Skeletal muscle satellite cell (primary cell): ENCODE measurements around the gene MAML2.

Source experiments
- H3K27me3 ChIP-seq: 2 replicates; pipeline ENCODE4 v1.7.0; 2013; ENCODE audit warnings: low read length; ENCODE audit not compliant: control insufficient read depth, insufficient read depth
- H3K36me3 ChIP-seq: 2 replicates; pipeline ENCODE4 v1.7.0; 2013; ENCODE audit warnings: mild to moderate bottlenecking, control low read depth, low read length; ENCODE audit not compliant: insufficient read depth
- H3K4me1 ChIP-seq: 2 replicates; pipeline ENCODE4 v1.7.0; 2013; ENCODE audit warnings: low read length; ENCODE audit not compliant: control insufficient read depth, insufficient read depth
- H3K4me2 ChIP-seq: 2 replicates; pipeline ENCODE4 v1.7.0; 2013; ENCODE audit warnings: mild to moderate bottlenecking, low read length
- H3K4me3 ChIP-seq: 2 replicates; pipeline ENCODE4 v1.7.0; 2013; ENCODE audit warnings: low read length
- H3K9ac ChIP-seq: 2 replicates; pipeline ENCODE4 v1.7.0; 2013; ENCODE audit warnings: mild to moderate bottlenecking, low read depth, low read length, moderate library complexity
- H3K9me3 ChIP-seq: replicated peaks from 2 replicates; pipeline ENCODE4 v1.7.0; 2013; ENCODE audit warnings: mild to moderate bottlenecking, control low read depth, low read length

The MAML2 gene

GRCh38 chr11:96197801-96198701, 144.9 kb downstream of the MAML2 start:
- Histone ChIP-seq H3K4me1 (peaks cover 30% of the 10 kb centered on the region), H3K9ac (no peak overlapping the region), H3K36me3 (peaks cover 6% of the 10 kb centered on the region), H3K27me3 (no peaks in the 10 kb centered on the region), H3K4me2 (no peak overlapping the region), H3K9me3 (no peaks in the 10 kb centered on the region), H3K4me3 (no peak overlapping the region)

- peaks cover 6% of the 10 kb centered on the region for H3K36me3 ChIP-seq
- peaks cover 30% of the 10 kb centered on the region for H3K4me1 ChIP-seq
- no peak overlapping the region for H3K4me3 ChIP-seq
- H3K4me2 ChIP-seq: no peak overlapping the region
- no peaks in the 10 kb centered on the region for H3K27me3 ChIP-seq
- no peaks in the 10 kb centered on the region for H3K9me3 ChIP-seq
- no peak overlapping the region for H3K9ac ChIP-seq
Observed at GRCh38 chr11:96197103-96197502, 145.9 kb downstream of the MAML2 start.

- H3K4me2 ChIP-seq: no peak overlapping the region
- H3K4me3 ChIP-seq: no peak overlapping the region
- no peak overlapping the region for H3K9ac ChIP-seq
- H3K9me3 ChIP-seq: no peaks in the 10 kb centered on the region
- peaks cover 6% of the 10 kb centered on the region for H3K36me3 ChIP-seq
- H3K27me3 ChIP-seq: no peaks in the 10 kb centered on the region
- H3K4me1 ChIP-seq: peaks cover 30% of the 10 kb centered on the region
Observed at GRCh38 chr11:96196181-96196662, 146.8 kb downstream of the MAML2 start.

GRCh38 chr11:96195671-96196070, 147.3 kb downstream of the MAML2 start:
- H3K4me1 ChIP-seq: peaks cover 31% of the 10 kb centered on the region
- no peak overlapping the region for H3K9ac ChIP-seq
- no peak overlapping the region for H3K4me3 ChIP-seq

GRCh38 chr11:96194581-96195374, 148.2 kb downstream of the MAML2 start:
- Histone ChIP-seq H3K9me3 (no peaks in the 10 kb centered on the region), H3K4me2 (no peak overlapping the region), H3K4me3 (no peak overlapping the region), H3K27me3 (no peaks in the 10 kb centered on the region), H3K4me1 (peaks cover 31% of the 10 kb centered on the region), H3K36me3 (peaks cover 6% of the 10 kb centered on the region), H3K9ac (no peak overlapping the region)

More at GRCh38 chr11:96195671-96196070, 147.3 kb downstream of the MAML2 start:
- Histone ChIP-seq H3K27me3 (no peaks in the 10 kb centered on the region), H3K4me2 (no peak overlapping the region), H3K9me3 (no peaks in the 10 kb centered on the region), H3K36me3 (peaks cover 6% of the 10 kb centered on the region)

GRCh38 chr11:96193745-96194443, 149.1 kb downstream of the MAML2 start:
- H3K36me3 ChIP-seq: peaks cover 6% of the 10 kb centered on the region
- H3K27me3 ChIP-seq: no peaks in the 10 kb centered on the region
- H3K9me3 ChIP-seq: no peaks in the 10 kb centered on the region
- peaks cover 35% of the 10 kb centered on the region for H3K4me1 ChIP-seq
- H3K4me3 ChIP-seq: no peak overlapping the region
- H3K4me2 ChIP-seq: no peak overlapping the region
- no peak overlapping the region for H3K9ac ChIP-seq

- Histone ChIP-seq H3K4me2 (no peak overlapping the region), H3K4me3 (no peak overlapping the region), H3K27me3 (no peaks in the 10 kb centered on the region), H3K9me3 (no peaks in the 10 kb centered on the region), H3K9ac (no peak overlapping the region), H3K36me3 (no peaks in the 10 kb centered on the region), H3K4me1 (peaks cover 53% of the 10 kb centered on the region)
Observed at GRCh38 chr11:96191752-96192151, 151.2 kb downstream of the MAML2 start.

- H3K36me3 ChIP-seq: no peaks in the 10 kb centered on the region
- no peaks in the 10 kb centered on the region for H3K9me3 ChIP-seq
- H3K4me1 ChIP-seq: peaks cover 49% of the 10 kb centered on the region
- peak overlapping the region; percentile 67 for H3K9ac ChIP-seq
- H3K4me2 ChIP-seq: peak overlapping the region; percentile 66
- no peaks in the 10 kb centered on the region for H3K27me3 ChIP-seq
- no peak overlapping the region for H3K4me3 ChIP-seq
Observed at GRCh38 chr11:96189351-96189750, 153.6 kb downstream of the MAML2 start.

GRCh38 chr11:96188243-96189006, 154.6 kb downstream of the MAML2 start:
- Histone ChIP-seq H3K9ac (peak overlapping the region; percentile 67), H3K36me3 (no peaks in the 10 kb centered on the region), H3K9me3 (no peaks in the 10 kb centered on the region), H3K27me3 (no peaks in the 10 kb centered on the region), H3K4me3 (peak overlapping the region; percentile 3), H3K4me1 (peaks cover 46% of the 10 kb centered on the region), H3K4me2 (peak overlapping the region; percentile 66)

- H3K27me3 ChIP-seq: no peaks in the 10 kb centered on the region
- peak overlapping the region; percentile 66 for H3K4me2 ChIP-seq
- H3K36me3 ChIP-seq: no peaks in the 10 kb centered on the region
- peak overlapping the region; percentile 67 for H3K9ac ChIP-seq
- H3K4me1 ChIP-seq: peaks cover 46% of the 10 kb centered on the region
- H3K4me3 ChIP-seq: peak overlapping the region; percentile 3
- H3K9me3 ChIP-seq: no peaks in the 10 kb centered on the region
Observed at GRCh38 chr11:96187822-96188221, 155.2 kb downstream of the MAML2 start.
